ENCODE data around the gene DLGAP1.
A peak's percentile ranks its signal among the peaks of the same experiment; 100 is the strongest.

The DLGAP1 gene

GRCh38 chr18:3471141-3471648 is 983.9 kb downstream of the DLGAP1 start:
- H2AFZ ChIP-seq (ENCODE audit: low read length, unreplicated experiment) = no peak overlapping the region
- no peak overlapping the region for H3K4me3 ChIP-seq (ENCODE audit: low read depth, low read length)
- H3K4me1 ChIP-seq (ENCODE audit: control insufficient read depth, insufficient read depth, low read length, unreplicated experiment) = peaks cover 10% of the 10 kb centered on the region
- H3K79me2 ChIP-seq (ENCODE audit: control insufficient read depth, insufficient read depth, low read length, unreplicated experiment) = no peaks in the 10 kb centered on the region
- H3K36me3 ChIP-seq (ENCODE audit: insufficient read depth, low read length) = no peaks in the 10 kb centered on the region
- H3K27me3 ChIP-seq (ENCODE audit: insufficient read depth, low read length) = no peaks in the 10 kb centered on the region
- H3K27ac ChIP-seq (ENCODE audit: low read depth, low read length) = no peak overlapping the region

- Histone ChIP-seq H3K27me3 (ENCODE audit: insufficient read depth, low read length) (no peaks in the 10 kb centered on the region), H3K79me2 (ENCODE audit: control insufficient read depth, insufficient read depth, low read length, unreplicated experiment) (no peaks in the 10 kb centered on the region), H3K4me3 (ENCODE audit: low read depth, low read length) (no peak overlapping the region), H3K27ac (ENCODE audit: low read depth, low read length) (no peak overlapping the region), H3K36me3 (ENCODE audit: insufficient read depth, low read length) (no peaks in the 10 kb centered on the region), H3K4me1 (ENCODE audit: control insufficient read depth, insufficient read depth, low read length, unreplicated experiment) (peaks cover 13% of the 10 kb centered on the region), H2AFZ (ENCODE audit: low read length, unreplicated experiment) (no peak overlapping the region)
Observed at GRCh38 chr18:3468833-3469232, 986.3 kb downstream of the DLGAP1 start.

- no peaks in the 10 kb centered on the region for H3K79me2 ChIP-seq (ENCODE audit: control insufficient read depth, insufficient read depth, low read length, unreplicated experiment)
- peaks cover 13% of the 10 kb centered on the region for H3K4me1 ChIP-seq (ENCODE audit: control insufficient read depth, insufficient read depth, low read length, unreplicated experiment)
- H3K27ac ChIP-seq (ENCODE audit: low read depth, low read length) = no peak overlapping the region
- H3K27me3 ChIP-seq (ENCODE audit: insufficient read depth, low read length) = no peaks in the 10 kb centered on the region
- no peak overlapping the region for H2AFZ ChIP-seq (ENCODE audit: low read length, unreplicated experiment)
- no peak overlapping the region for H3K4me3 ChIP-seq (ENCODE audit: low read depth, low read length)
- no peaks in the 10 kb centered on the region for H3K36me3 ChIP-seq (ENCODE audit: insufficient read depth, low read length)
Observed at GRCh38 chr18:3468066-3468705, 986.9 kb downstream of the DLGAP1 start.

DNA sequence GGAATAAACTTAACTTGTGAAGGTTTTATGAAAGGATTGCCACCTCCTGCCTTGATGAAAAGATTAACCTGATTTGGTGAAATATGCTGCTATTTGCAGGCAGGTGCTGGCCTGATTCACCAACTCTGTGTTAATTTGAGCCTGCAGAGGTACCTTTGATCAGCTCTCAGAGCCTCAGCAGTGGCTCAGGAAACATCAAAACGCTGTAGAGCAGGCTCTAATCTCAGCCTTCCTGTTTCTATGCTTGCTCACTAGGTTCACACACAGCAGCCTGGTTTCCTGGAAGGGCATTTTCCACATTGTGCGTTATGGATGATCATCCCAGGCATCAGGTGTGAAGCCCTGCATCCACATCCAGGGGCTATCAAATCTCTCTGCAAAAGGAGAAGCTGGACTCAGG is 988.2 kb downstream of the DLGAP1 start:
- peaks cover 3% of the 10 kb centered on the region; the same call in 1 of the 2 replicates for H3K36me3 ChIP-seq (ENCODE audit: insufficient read depth, low read length)
- H3K27me3 ChIP-seq (ENCODE audit: insufficient read depth, low read length) = no peaks in the 10 kb centered on the region
- peaks cover 22% of the 10 kb centered on the region for H3K4me1 ChIP-seq (ENCODE audit: control insufficient read depth, insufficient read depth, low read length, unreplicated experiment)
- H2AFZ ChIP-seq (ENCODE audit: low read length, unreplicated experiment) = peak overlapping the region; percentile 53
- no peak overlapping the region for H3K27ac ChIP-seq (ENCODE audit: low read depth, low read length)
- H3K79me2 ChIP-seq (ENCODE audit: control insufficient read depth, insufficient read depth, low read length, unreplicated experiment) = no peaks in the 10 kb centered on the region
- H3K4me3 ChIP-seq (ENCODE audit: low read depth, low read length) = no peak overlapping the region

DNA sequence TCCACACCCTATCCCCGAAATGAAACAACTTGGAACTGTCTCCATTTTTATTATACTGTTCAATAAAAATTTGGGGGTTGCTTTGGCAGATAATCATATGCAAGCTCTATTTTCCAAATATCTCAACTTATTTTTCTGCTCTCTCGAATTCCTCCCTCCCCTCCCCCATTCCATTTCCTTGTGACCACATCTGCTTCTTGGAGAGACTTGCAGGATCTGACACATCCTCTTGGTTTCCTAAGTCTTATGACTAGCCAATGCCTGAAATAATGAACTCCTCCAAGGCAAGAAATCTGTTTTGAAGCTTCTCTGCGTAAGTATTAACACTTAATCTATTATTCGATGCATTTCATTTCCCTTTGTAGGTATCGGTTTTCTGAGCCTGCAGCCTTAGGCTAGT is 989.1 kb downstream of the DLGAP1 start:
- Histone ChIP-seq H3K4me3 (ENCODE audit: low read depth, low read length) (peak overlapping the region; percentile 20; the same call in 1 of the 2 replicates), H3K79me2 (ENCODE audit: control insufficient read depth, insufficient read depth, low read length, unreplicated experiment) (no peaks in the 10 kb centered on the region), H3K27ac (ENCODE audit: low read depth, low read length) (peak overlapping the region; percentile 35; the same call in 1 of the 2 replicates), H3K27me3 (ENCODE audit: insufficient read depth, low read length) (no peaks in the 10 kb centered on the region), H3K4me1 (ENCODE audit: control insufficient read depth, insufficient read depth, low read length, unreplicated experiment) (peaks cover 22% of the 10 kb centered on the region), H2AFZ (ENCODE audit: low read length, unreplicated experiment) (peak overlapping the region; percentile 57), H3K36me3 (ENCODE audit: insufficient read depth, low read length) (peaks cover 7% of the 10 kb centered on the region)

DNA sequence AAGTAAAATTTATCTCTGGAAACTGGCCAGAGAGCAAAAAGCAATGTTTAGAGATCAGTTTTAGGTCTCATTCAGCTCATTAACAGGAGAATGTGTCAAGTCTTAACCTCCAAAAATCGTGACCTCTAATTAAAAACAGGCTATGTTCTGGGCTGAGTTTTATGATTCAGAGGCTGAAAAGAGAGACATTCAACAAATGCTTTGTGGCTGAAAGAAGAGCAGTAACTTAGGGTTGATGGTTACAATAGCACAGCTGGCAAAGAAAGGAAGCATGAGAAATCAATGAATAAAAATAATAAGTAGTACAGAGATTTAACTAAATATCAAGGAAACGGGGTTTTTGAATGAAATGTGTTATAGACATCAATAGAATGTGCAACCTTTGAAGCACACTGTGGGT is 992.1 kb downstream of the DLGAP1 start:
- H2AFZ ChIP-seq (ENCODE audit: low read length, unreplicated experiment) = no peak overlapping the region
- H3K27me3 ChIP-seq (ENCODE audit: insufficient read depth, low read length) = no peaks in the 10 kb centered on the region
- peaks cover 8% of the 10 kb centered on the region for H3K79me2 ChIP-seq (ENCODE audit: control insufficient read depth, insufficient read depth, low read length, unreplicated experiment)
- H3K4me1 ChIP-seq (ENCODE audit: control insufficient read depth, insufficient read depth, low read length, unreplicated experiment) = peaks cover 40% of the 10 kb centered on the region
- H3K36me3 ChIP-seq (ENCODE audit: insufficient read depth, low read length) = peaks cover 34% of the 10 kb centered on the region
- H3K27ac ChIP-seq (ENCODE audit: low read depth, low read length) = peak overlapping the region; percentile 18
- H3K4me3 ChIP-seq (ENCODE audit: low read depth, low read length) = no peak overlapping the region

- H3K36me3 ChIP-seq (ENCODE audit: insufficient read depth, low read length) = peaks cover 45% of the 10 kb centered on the region
- 0 out of 2 replicates have a peak overlapping the region, but pooled peaks have one; percentile 18 for H3K27ac ChIP-seq (ENCODE audit: low read depth, low read length)
- no peak overlapping the region for H2AFZ ChIP-seq (ENCODE audit: low read length, unreplicated experiment)
- no peaks in the 10 kb centered on the region for H3K27me3 ChIP-seq (ENCODE audit: insufficient read depth, low read length)
- H3K4me3 ChIP-seq (ENCODE audit: low read depth, low read length) = no peak overlapping the region
- H3K4me1 ChIP-seq (ENCODE audit: control insufficient read depth, insufficient read depth, low read length, unreplicated experiment) = peaks cover 37% of the 10 kb centered on the region
- H3K79me2 ChIP-seq (ENCODE audit: control insufficient read depth, insufficient read depth, low read length, unreplicated experiment) = peaks cover 18% of the 10 kb centered on the region
Observed at GRCh38 chr18:3461704-3462103, 993.4 kb downstream of the DLGAP1 start.

- Histone ChIP-seq H2AFZ (ENCODE audit: low read length, unreplicated experiment) (no peak overlapping the region), H3K27me3 (ENCODE audit: insufficient read depth, low read length) (no peaks in the 10 kb centered on the region), H3K79me2 (ENCODE audit: control insufficient read depth, insufficient read depth, low read length, unreplicated experiment) (peaks cover 26% of the 10 kb centered on the region), H3K36me3 (ENCODE audit: insufficient read depth, low read length) (peaks cover 53% of the 10 kb centered on the region), H3K4me3 (ENCODE audit: low read depth, low read length) (no peak overlapping the region), H3K27ac (ENCODE audit: low read depth, low read length) (no peak overlapping the region), H3K4me1 (ENCODE audit: control insufficient read depth, insufficient read depth, low read length, unreplicated experiment) (peaks cover 38% of the 10 kb centered on the region)
Observed at GRCh38 chr18:3460823-3461398, 994.2 kb downstream of the DLGAP1 start.

DNA sequence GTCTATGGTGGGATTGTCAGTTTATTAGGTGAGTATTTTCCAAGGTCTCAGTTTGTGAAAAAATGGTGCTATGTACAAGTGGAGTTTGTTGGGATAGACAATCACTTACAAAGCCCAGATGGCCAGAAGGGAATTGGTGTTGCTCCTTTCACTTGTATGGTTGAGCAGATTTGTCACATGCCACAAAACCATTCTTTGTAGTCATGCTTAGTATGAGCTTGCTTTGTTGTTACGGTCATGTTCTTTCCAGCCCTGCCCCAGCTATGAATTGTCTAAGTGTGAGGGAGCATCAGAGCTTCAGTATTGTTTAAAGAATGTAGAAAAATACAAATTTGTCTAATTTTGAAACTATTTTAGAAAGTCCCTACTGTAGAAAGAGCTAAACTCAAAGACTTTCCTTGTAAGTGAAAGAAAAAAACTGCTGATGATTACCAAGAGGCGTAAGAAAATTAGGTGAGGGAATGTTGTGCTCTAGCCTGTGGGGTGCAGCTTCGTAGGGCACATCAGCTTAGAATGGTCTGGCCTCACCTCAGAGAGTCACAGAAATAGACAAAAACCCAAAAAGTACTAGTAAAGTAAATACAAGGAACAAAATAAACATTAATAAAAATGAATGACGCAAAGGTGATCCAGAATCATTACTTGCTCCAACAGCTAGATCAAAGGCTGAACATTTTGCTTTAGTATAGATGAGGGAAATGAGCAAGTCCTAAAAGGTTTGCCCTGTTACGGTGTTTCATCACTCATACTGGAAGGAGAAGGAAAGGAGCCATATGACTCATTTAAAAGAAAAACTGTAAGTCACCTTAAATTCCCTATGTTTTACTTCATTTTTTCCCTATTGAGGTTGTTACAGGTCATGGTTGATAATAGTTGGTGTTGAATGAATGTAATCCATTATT is 995.9 kb downstream of the DLGAP1 start:
- Histone ChIP-seq H3K27ac (ENCODE audit: low read depth, low read length) (peak overlapping the region; percentile 77), H3K4me1 (ENCODE audit: control insufficient read depth, insufficient read depth, low read length, unreplicated experiment) (peaks cover 48% of the 10 kb centered on the region), H3K36me3 (ENCODE audit: insufficient read depth, low read length) (peaks cover 59% of the 10 kb centered on the region)

DNA sequence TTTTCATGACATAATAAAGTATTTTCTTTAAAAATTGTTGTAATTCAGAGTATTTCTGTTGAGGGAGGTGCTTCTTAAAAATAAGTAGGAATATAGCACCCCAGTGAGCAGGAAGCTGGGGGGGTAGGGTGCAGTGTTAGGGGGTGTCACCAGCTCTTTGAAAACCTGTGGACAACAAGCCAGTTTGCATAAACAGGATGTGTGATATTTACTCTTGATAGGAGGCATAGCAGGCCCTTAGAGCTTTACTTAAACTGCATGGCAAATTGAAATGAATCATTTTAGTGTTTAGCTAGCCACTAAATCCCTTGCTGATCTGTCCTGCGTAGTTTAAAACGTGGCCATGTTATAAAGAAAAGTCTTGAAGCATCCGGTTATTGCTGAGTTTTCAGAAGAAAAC is 996.7 kb downstream of the DLGAP1 start:
- Histone ChIP-seq H3K27me3 (ENCODE audit: insufficient read depth, low read length) (no peaks in the 10 kb centered on the region), H2AFZ (ENCODE audit: low read length, unreplicated experiment) (no peak overlapping the region), H3K79me2 (ENCODE audit: control insufficient read depth, insufficient read depth, low read length, unreplicated experiment) (peaks cover 48% of the 10 kb centered on the region), H3K4me3 (ENCODE audit: low read depth, low read length) (peak overlapping the region; percentile 13; the same call in 1 of the 2 replicates), H3K27ac (ENCODE audit: low read depth, low read length) (peak overlapping the region; percentile 77), H3K36me3 (ENCODE audit: insufficient read depth, low read length) (peaks cover 59% of the 10 kb centered on the region), H3K4me1 (ENCODE audit: control insufficient read depth, insufficient read depth, low read length, unreplicated experiment) (peaks cover 48% of the 10 kb centered on the region)

More for the DNA sequence above, 995.9 kb downstream of the DLGAP1 start:
- Histone ChIP-seq H2AFZ (ENCODE audit: low read length, unreplicated experiment) (no peak overlapping the region), H3K4me3 (ENCODE audit: low read depth, low read length) (peak overlapping the region; percentile 13; the same call in 1 of the 2 replicates), H3K27me3 (ENCODE audit: insufficient read depth, low read length) (no peaks in the 10 kb centered on the region), H3K79me2 (ENCODE audit: control insufficient read depth, insufficient read depth, low read length, unreplicated experiment) (peaks cover 43% of the 10 kb centered on the region)
